BLaER1 (cell line): ENCODE measurements around the gene CTRB1.

Experiments used
- H3K27ac ChIP-seq: shearing (Covaris generic); formaldehyde crosslinking; 2 replicates; pipeline ENCODE4 v1.8.1; 2022
- H3K27me3 ChIP-seq: shearing (Covaris generic); formaldehyde crosslinking; 2 replicates; pipeline ENCODE4 v1.8.1; 2022
- H3K36me3 ChIP-seq: shearing (Covaris generic); formaldehyde crosslinking; 2 replicates; pipeline ENCODE4 v1.8.1; 2022
- H3K4me1 ChIP-seq: shearing (Covaris generic); formaldehyde crosslinking; 2 replicates; pipeline ENCODE4 v1.8.1; 2022
- H3K4me2 ChIP-seq: shearing (Covaris generic); formaldehyde crosslinking; 2 replicates; pipeline ENCODE4 v1.8.1; 2022
- H3K4me3 ChIP-seq: shearing (Covaris generic); formaldehyde crosslinking; 2 replicates; pipeline ENCODE4 v1.8.1; 2022
- H3K9ac ChIP-seq: shearing (Covaris generic); formaldehyde crosslinking; 2 replicates; pipeline ENCODE4 v1.8.1; 2022
- H3K9me3 ChIP-seq: shearing (Covaris generic); formaldehyde crosslinking; 2 replicates; pipeline ENCODE4 v1.8.1; 2022
- H4K20me1 ChIP-seq: shearing (Covaris generic); formaldehyde crosslinking; 2 replicates; pipeline ENCODE4 v1.8.1; 2022
- Cebpa-rat ChIP-seq: shearing (Covaris generic); IDR thresholded peaks from 2 replicates; pipeline ENCODE4 v1.8.1; 2022

The CTRB1 gene

GRCh38 chr16:75224306-75225082 lies 5.7 kb downstream of the CTRB1 start:
- H3K27me3 ChIP-seq: no peaks in the 10 kb centered on the region
- no peaks in the 10 kb centered on the region for H3K9me3 ChIP-seq
- no peaks in the 10 kb centered on the region for H3K36me3 ChIP-seq
- peaks cover 11% of the 10 kb centered on the region for H3K4me1 ChIP-seq
- no peak overlapping the region for H3K27ac ChIP-seq
- H3K4me3 ChIP-seq: no peak overlapping the region
- H4K20me1 ChIP-seq: no peaks in the 10 kb centered on the region
- H3K4me2 ChIP-seq: no peak overlapping the region
- no peak overlapping the region for H3K9ac ChIP-seq
- TF ChIP-seq Cebpa-rat: no peak

GRCh38 chr16:75225092-75225491 lies 6.3 kb downstream of the CTRB1 start:
- H3K4me2 ChIP-seq: no peak overlapping the region
- H3K27me3 ChIP-seq: no peaks in the 10 kb centered on the region
- H3K36me3 ChIP-seq: no peaks in the 10 kb centered on the region
- no peak overlapping the region for H3K4me3 ChIP-seq
- TF ChIP-seq Cebpa-rat: no peak
- H3K9me3 ChIP-seq: no peaks in the 10 kb centered on the region
- peaks cover 5% of the 10 kb centered on the region for H3K4me1 ChIP-seq
- H4K20me1 ChIP-seq: no peaks in the 10 kb centered on the region
- no peak overlapping the region for H3K9ac ChIP-seq
- no peak overlapping the region for H3K27ac ChIP-seq

- Histone ChIP-seq H3K27me3 (no peaks in the 10 kb centered on the region), H3K4me1 (peaks cover 5% of the 10 kb centered on the region; the same call in 1 of the 2 replicates), H3K4me2 (no peak overlapping the region), H3K27ac (no peak overlapping the region), H4K20me1 (no peaks in the 10 kb centered on the region), H3K4me3 (no peak overlapping the region), H3K9ac (no peak overlapping the region), H3K36me3 (no peaks in the 10 kb centered on the region), H3K9me3 (no peaks in the 10 kb centered on the region)
- TF ChIP-seq Cebpa-rat: no peak
These were observed 7.1 kb downstream of the CTRB1 start for GRCh38 chr16:75225678-75226515.

GRCh38 chr16:75226550-75227360 lies 8.0 kb downstream of the CTRB1 start:
- no peak overlapping the region for H3K27ac ChIP-seq
- no peaks in the 10 kb centered on the region for H3K9me3 ChIP-seq
- H3K4me2 ChIP-seq: no peak overlapping the region
- H3K9ac ChIP-seq: no peak overlapping the region
- no peak for TF ChIP-seq Cebpa-rat
- H3K4me1 ChIP-seq: peaks cover 5% of the 10 kb centered on the region; the same call in 1 of the 2 replicates
- H3K4me3 ChIP-seq: no peak overlapping the region
- H3K27me3 ChIP-seq: no peaks in the 10 kb centered on the region
- H4K20me1 ChIP-seq: no peaks in the 10 kb centered on the region
- H3K36me3 ChIP-seq: no peaks in the 10 kb centered on the region

GRCh38 chr16:75227361-75228142 lies 8.8 kb downstream of the CTRB1 start:
- H3K4me3 ChIP-seq: no peak overlapping the region
- TF ChIP-seq Cebpa-rat: no peak
- no peaks in the 10 kb centered on the region for H3K36me3 ChIP-seq
- peaks cover 5% of the 10 kb centered on the region; the same call in 1 of the 2 replicates for H3K4me1 ChIP-seq
- no peak overlapping the region for H3K4me2 ChIP-seq
- H3K9me3 ChIP-seq: no peaks in the 10 kb centered on the region
- no peaks in the 10 kb centered on the region for H3K27me3 ChIP-seq
- no peaks in the 10 kb centered on the region for H4K20me1 ChIP-seq
- H3K27ac ChIP-seq: no peak overlapping the region
- no peak overlapping the region for H3K9ac ChIP-seq

GRCh38 chr16:75228143-75228976 lies 9.6 kb downstream of the CTRB1 start:
- Histone ChIP-seq H3K9me3 (no peaks in the 10 kb centered on the region), H3K4me2 (no peak overlapping the region; the same call in 1 of the 2 replicates), H3K4me1 (peaks cover 5% of the 10 kb centered on the region; the same call in 1 of the 2 replicates), H3K9ac (no peak overlapping the region), H3K27me3 (no peaks in the 10 kb centered on the region), H3K27ac (no peak overlapping the region), H3K36me3 (no peaks in the 10 kb centered on the region), H4K20me1 (no peaks in the 10 kb centered on the region), H3K4me3 (no peak overlapping the region)
- TF ChIP-seq Cebpa-rat: no peak

GRCh38 chr16:75229172-75230031 lies 10.6 kb downstream of the CTRB1 start:
- H4K20me1 ChIP-seq: no peaks in the 10 kb centered on the region
- H3K27me3 ChIP-seq: no peaks in the 10 kb centered on the region
- H3K9me3 ChIP-seq: no peaks in the 10 kb centered on the region
- no peaks in the 10 kb centered on the region for H3K36me3 ChIP-seq
- no peak overlapping the region for H3K27ac ChIP-seq
- H3K4me2 ChIP-seq: no peak overlapping the region
- TF ChIP-seq Cebpa-rat: no peak
- no peak overlapping the region for H3K9ac ChIP-seq
- no peak overlapping the region for H3K4me3 ChIP-seq
- peaks cover 5% of the 10 kb centered on the region; the same call in 1 of the 2 replicates for H3K4me1 ChIP-seq
